ENCODE data around the gene DHRS3.
"Not testable (repeated sequence)": the region's sequence is repeated elsewhere in the genome, so short reads cannot be mapped to it uniquely, and the experiment has no call there.

Gene DHRS3

DNA sequence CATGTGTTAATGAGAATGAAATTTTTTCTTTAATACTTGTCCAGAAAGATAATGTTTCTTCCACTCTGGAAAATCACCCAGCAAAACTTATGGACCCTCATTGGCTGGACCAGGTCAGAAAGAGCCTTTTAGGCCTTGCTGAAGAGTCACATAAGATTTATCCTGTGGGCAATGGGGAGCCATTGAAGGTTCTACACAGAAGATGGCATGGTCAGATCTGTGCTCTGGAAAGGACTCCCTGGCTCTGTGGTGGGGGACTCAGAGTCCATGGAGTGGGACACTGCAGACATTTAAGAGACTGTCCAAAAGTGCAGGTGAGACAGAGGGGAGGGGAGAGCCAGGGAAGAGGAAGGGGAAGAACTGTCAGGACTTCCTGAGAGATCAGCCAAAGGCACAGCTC is 66.4 kb downstream of the DHRS3 start:
- no peak for DNase-seq

DNA sequence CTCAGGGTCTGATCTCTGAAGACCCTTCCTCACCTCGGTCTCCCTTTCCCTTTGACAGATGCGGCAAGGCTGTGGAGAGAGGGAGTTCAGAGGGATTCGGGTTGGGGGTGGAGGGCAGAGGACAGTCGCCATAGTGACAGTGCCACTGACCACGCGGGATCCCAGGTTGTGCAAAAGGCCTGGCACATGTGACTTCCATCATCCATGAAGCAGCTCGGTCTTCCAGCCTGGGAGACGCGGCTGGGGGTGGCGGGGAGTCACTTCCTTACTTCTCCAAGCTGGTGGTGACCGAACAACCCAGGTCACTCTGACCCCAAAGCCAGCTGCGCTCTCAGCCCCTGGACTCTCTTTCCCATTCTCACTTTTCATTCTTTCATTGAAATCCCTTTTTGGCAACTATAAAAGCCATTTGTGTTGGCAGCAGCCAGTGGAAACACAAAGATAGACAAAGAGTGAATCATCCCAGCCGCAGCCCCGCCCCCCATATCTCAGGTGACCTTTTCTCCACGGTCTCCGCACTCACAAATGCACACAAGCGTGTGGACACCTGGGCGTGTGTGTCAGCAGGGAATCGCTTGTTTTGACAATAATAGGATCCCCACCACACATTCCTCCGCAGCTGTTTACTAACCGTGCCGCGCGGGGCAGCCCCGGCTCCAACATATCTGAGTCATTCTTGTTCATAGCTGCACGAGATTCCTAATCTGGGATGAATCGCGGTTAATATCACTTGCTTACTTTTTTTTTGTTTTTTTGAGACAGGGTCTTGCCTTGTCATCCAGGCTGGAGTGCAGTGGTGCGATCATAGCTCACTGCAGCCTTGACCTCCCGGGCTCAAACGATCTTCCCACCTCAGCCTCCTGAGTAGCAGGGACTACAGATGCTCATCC is 68.3 kb downstream of the DHRS3 start:
- no peak for DNase-seq

DNA sequence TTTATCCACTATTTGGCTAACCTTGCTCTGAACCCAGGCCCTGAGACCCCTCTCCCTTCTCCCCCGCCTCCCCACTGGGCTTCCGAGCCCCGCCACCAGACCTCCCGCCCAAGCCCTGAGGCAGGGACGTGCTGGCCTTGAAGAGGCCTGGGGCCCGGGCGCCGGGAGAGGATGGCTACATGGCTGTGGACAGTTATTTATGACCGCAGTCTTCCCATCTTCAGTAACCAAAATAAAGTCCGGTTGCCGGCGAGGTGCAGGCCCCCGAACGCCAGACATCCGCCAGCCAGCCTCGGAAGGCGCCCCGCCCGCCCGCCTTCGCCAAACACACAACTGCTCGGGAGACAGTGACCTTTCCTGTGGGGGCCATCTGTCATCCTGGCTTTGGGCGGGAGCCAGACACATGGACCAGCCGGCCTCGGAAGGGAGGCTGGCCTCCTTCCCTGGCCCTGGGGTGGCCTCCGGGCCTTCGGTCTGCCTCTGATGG is 69.0 kb downstream of the DHRS3 start:
- no peak for DNase-seq

DNA sequence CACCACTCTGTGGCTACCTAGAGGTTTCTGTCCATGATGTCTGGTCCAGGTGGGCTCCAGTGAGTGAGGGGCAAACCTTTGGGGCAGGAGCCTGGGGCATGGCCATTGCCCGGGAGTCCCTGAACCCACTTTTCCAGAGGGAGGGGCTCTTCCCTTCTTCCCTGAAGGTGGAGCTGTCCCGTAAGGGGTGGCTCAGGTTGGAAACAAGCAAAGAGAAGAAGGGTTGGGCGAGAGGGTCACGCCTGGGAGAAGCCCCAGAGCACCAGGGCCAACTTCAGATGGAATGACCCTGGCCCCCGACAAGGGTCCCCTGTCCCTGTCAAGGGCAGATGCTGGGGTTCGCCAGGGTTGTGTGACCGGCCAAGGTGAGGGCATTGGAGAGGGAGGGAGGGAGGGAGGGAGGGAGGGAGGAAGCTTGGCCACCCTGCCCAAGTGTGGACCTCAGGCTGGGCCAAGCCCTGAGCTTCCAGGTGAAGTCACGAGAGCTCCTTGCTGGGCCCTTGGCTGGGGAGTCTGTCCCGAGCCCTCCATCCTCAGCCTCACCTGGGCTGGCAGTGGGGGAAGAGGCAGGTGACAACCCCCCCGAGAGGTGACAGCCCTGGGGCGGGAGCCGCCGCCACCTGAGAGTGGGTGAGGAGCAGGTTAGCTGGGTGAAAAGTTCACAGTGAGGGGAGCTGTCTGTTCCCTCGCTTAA is 69.6 kb downstream of the DHRS3 start:
- DNase-seq = no peak

GRCh38 chr1:12547586-12548225 is 70.3 kb downstream of the DHRS3 start:
- DNase-seq = no peak

- no peak for DNase-seq
Observed at GRCh38 chr1:12546771-12547585, 71.0 kb downstream of the DHRS3 start.

DNA sequence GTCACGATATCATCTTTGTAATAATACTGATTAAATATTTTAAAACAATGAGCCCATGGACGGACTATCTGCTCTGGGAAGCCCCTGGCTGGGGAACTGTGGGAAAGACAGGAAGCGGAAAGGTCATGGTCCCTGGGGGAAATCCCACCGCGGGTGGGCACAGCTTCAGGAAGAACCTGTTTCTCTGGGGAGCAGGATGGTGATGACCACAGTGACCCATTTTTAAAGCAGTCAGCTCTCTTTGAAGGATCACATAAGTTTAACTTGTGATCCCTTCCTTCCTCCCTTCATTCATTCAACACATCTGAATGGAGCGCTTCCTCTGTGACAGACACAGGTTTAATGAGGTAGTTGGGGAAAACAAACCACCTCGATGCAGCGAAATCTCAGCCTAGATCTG is 73.0 kb downstream of the DHRS3 start:
- no peak for DNase-seq

DNA sequence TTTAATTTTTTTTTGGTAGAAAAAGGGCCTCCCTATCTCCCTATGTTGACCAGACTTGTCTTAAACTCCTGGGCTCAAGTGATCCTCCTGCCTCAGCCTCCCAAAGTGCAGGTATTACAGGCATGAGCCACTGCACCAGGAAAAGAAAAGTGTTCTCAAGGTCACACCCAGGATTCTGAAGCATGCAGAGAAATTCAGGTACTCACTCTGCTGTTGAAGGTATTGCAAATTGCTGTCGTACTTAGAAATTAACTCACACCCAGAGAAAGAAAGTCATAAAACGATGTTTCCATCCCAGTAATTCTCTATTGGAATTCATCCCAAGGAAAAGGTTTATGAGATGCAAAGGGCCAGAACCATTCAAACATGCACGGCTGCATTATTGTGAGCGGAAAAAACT is 73.7 kb downstream of the DHRS3 start:
- no peak for DNase-seq

GRCh38 chr1:12543740-12544154 is 74.3 kb downstream of the DHRS3 start:
- no peak for DNase-seq

- no peak for DNase-seq
Observed at GRCh38 chr1:12542616-12543592, 75.1 kb downstream of the DHRS3 start.

GRCh38 chr1:12542138-12542465 is 75.9 kb downstream of the DHRS3 start:
- DNase-seq = no peak

DNA sequence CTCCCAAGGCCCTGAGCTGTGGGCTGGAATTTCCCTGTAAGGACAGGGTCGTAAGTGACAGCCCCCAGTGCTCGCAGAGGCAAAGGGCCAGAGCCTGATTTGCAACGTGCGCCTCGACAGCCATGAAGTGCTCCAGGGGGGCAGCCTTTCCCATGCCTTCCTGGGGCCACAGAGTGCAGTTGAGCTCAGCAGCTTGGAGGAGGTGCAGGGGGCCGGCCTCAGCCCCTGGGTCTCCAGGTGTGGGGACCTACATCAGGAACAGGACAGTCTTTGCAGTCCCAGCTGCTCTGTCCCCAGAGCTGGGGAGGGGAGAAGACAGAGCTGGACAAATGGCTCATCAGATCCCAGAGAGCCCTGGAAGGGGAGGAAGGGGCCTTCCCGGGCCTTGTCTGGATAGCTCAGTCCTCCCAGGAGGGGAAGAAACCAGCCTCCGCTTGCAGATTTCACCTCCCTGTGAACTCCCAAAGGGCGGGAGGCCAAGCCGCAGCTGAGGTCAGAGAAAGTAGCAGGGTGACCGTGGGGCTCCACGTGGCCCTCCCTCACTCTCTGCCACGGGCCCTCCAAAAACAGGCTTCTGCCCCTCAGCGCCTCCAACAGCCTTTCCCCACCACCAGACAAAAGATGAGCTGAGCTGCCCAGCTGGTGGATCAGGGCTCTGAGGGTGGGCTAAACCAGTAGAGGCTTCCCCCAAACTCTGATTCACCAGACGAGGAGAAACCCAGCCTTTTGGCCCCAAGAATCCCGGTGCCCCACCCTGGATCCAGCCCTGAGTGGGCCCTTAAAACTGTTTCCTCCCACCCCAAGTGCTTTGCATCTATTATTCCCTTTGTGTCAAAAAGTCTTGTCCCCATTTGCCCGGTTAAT is 76.5 kb downstream of the DHRS3 start:
- DNase-seq = no peak

GRCh38 chr1:12540580-12541273 is 77.3 kb downstream of the DHRS3 start:
- DNase-seq = no peak

- DNase-seq = no peak
Observed at GRCh38 chr1:12539705-12540579, 78.1 kb downstream of the DHRS3 start.

- DNase-seq = no peak
Observed at GRCh38 chr1:12539320-12539704, 78.7 kb downstream of the DHRS3 start.

GRCh38 chr1:12538536-12538935 is 79.5 kb downstream of the DHRS3 start:
- not testable (repeated sequence) for DNase-seq

DNA sequence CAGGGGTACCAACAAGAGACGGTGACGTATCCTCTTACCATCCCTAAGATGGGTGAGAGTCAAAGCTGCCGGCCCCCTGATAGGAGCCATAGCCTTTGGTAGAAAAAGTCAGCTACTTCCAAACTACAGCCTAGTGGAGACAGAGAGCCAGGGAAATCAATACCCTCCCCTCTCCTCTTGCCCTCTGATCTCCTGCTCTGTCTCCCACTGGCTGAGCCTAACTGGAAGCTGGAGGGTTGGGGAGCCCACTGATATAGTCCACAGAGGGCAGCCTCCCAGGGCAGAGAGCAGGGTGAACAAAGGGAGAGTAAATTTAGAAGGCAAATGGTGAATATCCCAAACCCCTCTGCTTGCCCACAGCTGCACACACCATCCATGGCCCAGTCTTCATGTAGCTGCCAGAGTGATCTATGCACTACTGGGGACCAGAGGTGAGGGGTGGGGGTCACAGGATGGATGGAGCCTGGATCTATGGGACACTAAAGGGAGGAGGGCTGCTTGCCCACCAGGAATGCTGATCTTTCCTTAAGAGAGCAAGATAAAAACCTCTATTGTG is 80.0 kb downstream of the DHRS3 start:
- no peak for DNase-seq

GRCh38 chr1:12537294-12537693 is 80.7 kb downstream of the DHRS3 start:
- no peak for DNase-seq

Measured in CD4-positive, alpha-beta T cell treated with Interleukin-17A for 1 hour (primary cell).